Parathyroid adenoma (tissue), 2 donors: ENCODE data around the gene SRGAP2C.
"Not testable (repeated sequence)": the region's sequence is repeated elsewhere in the genome, so short reads cannot be mapped to it uniquely, and the experiment has no call there.

Experiments
- H2AFZ ChIP-seq: fragments of 300-600 bp; sonication (generic); one replicate; pipeline ENCODE4 v1.7.0; 2017; ENCODE audit warnings: antibody characterized with exemption, mild to moderate bottlenecking
- H3K27ac ChIP-seq: fragments of 300-600 bp; sonication (generic); one replicate; pipeline ENCODE4 v1.7.0; 2017
- H3K27me3 ChIP-seq: fragments of 300-600 bp; sonication (generic); one replicate; pipeline ENCODE4 v1.7.0; 2017; ENCODE audit warnings: low read length; ENCODE audit not compliant: control insufficient read depth, insufficient read depth
- H3K36me3 ChIP-seq: fragments of 300-600 bp; sonication (generic); one replicate; pipeline ENCODE4 v1.7.0; 2017; ENCODE audit warnings: low read length; ENCODE audit not compliant: control insufficient read depth, insufficient read depth
- H3K4me1 ChIP-seq: fragments of 300-600 bp; sonication (generic); one replicate; pipeline ENCODE4 v1.7.0; 2017; ENCODE audit warnings: control low read depth
- H3K4me2 ChIP-seq: fragments of 300-600 bp; sonication (generic); one replicate; pipeline ENCODE4 v1.7.0; 2017; ENCODE audit warnings: low read length
- H3K4me3 ChIP-seq: fragments of 300-600 bp; sonication (generic); one replicate; pipeline ENCODE4 v1.7.0; 2017; ENCODE audit warnings: low read depth, low read length
- H3K79me2 ChIP-seq: fragments of 300-600 bp; sonication (generic); one replicate; pipeline ENCODE4 v1.7.0; 2017; ENCODE audit warnings: control low read depth
- H3K9ac ChIP-seq: fragments of 300-600 bp; sonication (generic); one replicate; pipeline ENCODE4 v1.7.0; 2017; ENCODE audit warnings: mild to moderate bottlenecking
- H3K9me3 ChIP-seq: fragments of 300-600 bp; sonication (generic); one replicate; pipeline ENCODE4 v1.7.0; 2017; ENCODE audit warnings: low read length; ENCODE audit not compliant: control insufficient read depth
- donor health status: primary hyperparathyroidism.

SRGAP2C gene

DNA sequence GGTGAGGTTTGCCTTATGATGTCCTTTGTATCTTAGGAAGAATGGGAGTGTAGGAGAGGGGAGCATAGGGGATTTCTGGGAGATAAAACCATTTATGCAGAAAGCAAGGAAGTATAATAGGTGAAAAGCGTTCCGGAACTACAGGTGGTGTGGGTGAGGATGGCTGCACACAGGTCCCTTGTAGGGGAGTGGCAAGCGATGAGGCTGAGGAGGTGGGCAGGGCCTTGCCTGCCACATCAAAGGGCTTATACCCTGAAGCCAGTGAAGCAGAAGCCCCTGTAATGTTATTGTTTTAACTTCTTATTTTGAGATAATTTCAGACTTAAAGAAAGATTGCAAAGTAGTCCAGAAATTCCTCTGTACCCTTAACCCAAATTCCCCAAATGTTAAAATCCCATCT lies 159.6 kb downstream of the SRGAP2C start:
- H3K27ac ChIP-seq, H3K4me3 ChIP-seq, H3K79me2 ChIP-seq, H3K4me1 ChIP-seq, H2AFZ ChIP-seq, H3K9me3 ChIP-seq, H3K4me2 ChIP-seq, H3K36me3 ChIP-seq, H3K9ac ChIP-seq, H3K27me3 ChIP-seq: not testable (repeated sequence)

DNA sequence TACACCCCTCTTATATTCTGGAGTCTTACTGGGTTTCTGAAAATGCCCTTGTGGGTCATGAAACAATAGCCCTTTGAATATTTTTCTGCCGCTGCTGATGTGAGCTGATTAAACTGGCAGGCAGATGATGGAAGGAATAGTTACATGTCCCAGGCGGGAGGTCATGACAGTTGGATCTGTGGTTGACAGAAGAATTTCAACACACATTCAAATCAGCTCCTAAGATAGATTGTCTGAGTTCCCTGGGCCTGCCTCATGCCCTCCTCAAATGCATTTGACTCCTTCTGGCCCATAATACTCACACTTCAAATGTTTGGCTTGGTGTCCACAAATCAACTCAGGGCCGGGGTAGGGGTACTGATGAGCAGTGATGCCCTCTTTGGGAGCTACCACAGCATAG lies 161.9 kb downstream of the SRGAP2C start:
- not testable (repeated sequence) for H3K4me2 ChIP-seq, H3K9me3 ChIP-seq, H3K27ac ChIP-seq, H3K79me2 ChIP-seq, H3K4me1 ChIP-seq, H3K36me3 ChIP-seq, H2AFZ ChIP-seq, H3K9ac ChIP-seq, H3K27me3 ChIP-seq, H3K4me3 ChIP-seq

DNA sequence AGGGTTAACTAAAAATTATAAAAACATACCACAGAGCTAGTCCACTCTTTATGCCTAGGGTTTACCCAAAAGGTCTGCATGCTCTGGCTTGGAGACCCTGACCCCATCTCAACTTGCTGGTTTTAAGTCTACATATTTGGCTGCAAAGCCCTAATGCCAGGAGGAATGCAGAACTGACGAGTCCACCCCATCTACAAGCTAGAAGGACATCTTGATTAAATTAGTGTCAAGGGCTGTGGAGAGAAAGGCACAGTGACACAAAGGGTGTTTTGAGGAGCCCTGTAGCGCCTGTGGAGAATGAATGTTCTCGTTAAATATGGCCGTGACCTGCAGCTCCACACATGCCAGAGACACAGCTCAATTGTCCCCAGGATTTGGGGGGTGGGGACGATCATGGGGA lies 162.7 kb downstream of the SRGAP2C start:
- H3K79me2 ChIP-seq, H3K27ac ChIP-seq, H3K27me3 ChIP-seq, H3K4me2 ChIP-seq, H3K9me3 ChIP-seq, H2AFZ ChIP-seq, H3K4me1 ChIP-seq, H3K36me3 ChIP-seq, H3K9ac ChIP-seq, H3K4me3 ChIP-seq: not testable (repeated sequence)

DNA sequence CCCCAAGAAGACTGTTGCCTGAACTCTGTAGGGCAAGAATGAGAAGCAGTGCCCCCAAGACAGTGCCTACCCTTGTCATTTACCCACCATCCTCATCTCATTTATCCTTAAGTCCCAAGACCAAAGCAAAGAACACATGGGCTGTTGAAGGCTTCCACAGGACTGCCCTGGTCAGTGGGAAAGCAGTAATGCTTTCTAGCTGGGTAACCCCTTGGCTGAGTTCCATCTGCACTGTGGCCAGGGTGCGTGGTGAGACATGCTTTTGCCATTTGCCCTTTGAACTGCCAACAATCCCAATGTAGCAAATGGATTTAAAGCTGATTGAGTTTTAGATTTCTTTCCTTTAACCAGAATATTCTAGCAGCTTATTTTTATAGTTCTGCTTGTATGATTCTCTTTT lies 163.3 kb downstream of the SRGAP2C start:
- H2AFZ ChIP-seq, H3K79me2 ChIP-seq, H3K36me3 ChIP-seq, H3K27ac ChIP-seq, H3K4me1 ChIP-seq, H3K27me3 ChIP-seq, H3K4me3 ChIP-seq, H3K9ac ChIP-seq, H3K4me2 ChIP-seq, H3K9me3 ChIP-seq: not testable (repeated sequence)

DNA sequence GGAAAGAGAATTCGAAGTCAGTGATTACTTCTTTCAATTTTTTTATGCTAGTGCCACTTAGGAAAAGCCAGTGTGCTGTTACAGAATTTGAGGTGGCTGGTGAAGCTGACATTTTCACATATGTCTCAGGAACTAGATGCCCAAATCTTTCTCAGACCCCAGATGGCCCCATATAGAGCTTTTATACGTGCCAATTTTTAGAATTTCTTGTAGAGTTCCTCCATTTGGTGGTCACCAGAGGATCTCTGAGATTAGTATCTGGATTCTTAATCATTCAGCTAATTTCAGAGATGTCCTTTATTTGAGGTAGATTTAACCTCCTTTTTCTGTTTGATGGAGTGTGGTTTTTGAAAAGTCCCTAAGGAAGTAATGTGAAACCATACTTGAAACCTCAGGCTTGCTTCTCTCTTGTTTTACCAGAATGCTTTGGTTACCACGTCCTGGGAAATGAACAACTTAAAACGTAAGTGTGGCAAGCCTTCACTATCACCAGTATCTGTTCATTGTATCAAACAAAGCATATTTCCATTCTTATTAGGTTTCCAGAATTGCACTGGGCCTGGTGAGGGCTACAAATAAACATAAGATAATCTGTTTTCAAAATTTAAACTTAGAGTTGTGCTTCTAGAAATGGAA lies 164.7 kb downstream of the SRGAP2C start:
- not testable (repeated sequence) for H3K4me3 ChIP-seq, H3K4me1 ChIP-seq, H3K36me3 ChIP-seq, H3K9ac ChIP-seq, H3K9me3 ChIP-seq, H3K27ac ChIP-seq, H3K4me2 ChIP-seq, H2AFZ ChIP-seq, H3K79me2 ChIP-seq, H3K27me3 ChIP-seq

DNA sequence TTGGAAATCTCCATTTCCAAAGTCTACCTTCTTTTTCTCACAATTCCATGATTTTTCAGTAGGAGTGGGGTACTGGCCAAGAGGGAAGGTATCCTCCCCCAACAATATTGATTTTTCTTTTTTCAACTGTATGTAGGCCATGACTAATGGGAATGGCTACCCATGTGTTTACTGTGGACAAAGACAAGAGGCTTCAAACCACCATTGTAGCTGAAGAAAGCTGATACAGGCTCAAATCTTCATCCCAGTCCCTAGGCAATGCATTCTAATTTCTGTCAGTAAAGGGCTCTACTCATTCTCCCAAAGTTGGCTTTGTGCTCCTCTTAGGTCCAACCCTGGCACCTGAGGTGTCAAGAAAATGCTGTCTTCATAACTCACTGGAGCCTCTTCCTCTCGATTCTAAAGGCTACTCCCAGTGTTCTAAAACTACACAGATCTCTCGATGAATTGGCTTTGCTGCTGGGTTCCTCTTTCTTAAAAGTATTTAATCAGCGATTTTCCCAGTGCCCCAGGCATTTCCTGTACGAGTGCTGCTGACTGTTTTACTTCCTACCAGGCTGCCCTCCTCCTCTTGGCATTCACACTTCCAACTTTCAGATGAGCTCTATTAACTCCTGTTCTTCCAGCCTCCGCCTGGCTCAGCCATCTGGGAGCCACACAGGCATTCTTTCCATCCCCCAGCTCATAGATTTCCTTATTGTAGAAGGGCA lies 171.1 kb downstream of the SRGAP2C start:
- H2AFZ ChIP-seq, H3K27me3 ChIP-seq, H3K36me3 ChIP-seq, H3K9me3 ChIP-seq, H3K79me2 ChIP-seq, H3K4me3 ChIP-seq, H3K27ac ChIP-seq, H3K9ac ChIP-seq, H3K4me1 ChIP-seq, H3K4me2 ChIP-seq: not testable (repeated sequence)

DNA sequence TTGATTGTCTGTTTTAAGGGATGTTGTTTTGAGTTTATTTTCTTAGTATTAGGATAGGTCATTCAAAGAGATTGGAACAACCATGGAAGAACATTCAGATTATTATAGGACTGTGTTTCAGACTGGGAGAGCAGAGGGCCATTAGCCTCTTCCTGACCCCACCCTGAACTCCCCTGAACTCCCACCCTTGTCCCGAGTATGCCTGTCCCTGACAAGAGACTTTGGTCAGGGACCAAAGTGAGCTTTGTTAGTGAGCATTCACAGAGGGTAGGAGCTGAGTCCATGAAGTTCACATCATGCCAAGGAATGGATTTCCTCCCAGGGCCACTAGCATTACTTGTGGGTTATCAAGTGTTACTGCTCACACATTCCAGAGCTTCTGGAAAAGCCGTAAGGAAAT lies 172.0 kb downstream of the SRGAP2C start:
- not testable (repeated sequence) for H3K9ac ChIP-seq, H3K4me3 ChIP-seq, H3K9me3 ChIP-seq, H3K36me3 ChIP-seq, H3K4me2 ChIP-seq, H3K79me2 ChIP-seq, H2AFZ ChIP-seq, H3K27ac ChIP-seq, H3K27me3 ChIP-seq, H3K4me1 ChIP-seq

DNA sequence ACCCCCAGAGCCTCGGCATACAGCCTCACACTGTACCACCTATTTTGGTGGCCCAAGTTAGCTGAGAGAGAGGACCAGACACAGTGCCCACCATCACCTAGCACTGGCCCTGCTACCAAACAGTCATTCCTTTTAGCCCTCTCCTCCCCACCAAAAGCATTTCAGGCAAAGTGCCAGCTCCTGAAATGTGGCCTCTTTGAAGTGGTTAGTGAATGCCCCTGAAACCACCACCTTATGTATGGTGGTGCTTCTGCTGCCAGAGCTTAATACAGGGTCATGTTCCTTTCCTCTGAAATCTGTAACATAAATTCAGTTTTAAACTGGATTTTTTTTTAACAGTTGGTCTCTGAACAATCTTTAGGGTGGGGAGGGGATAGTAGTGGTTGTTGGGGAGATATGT lies 175.8 kb downstream of the SRGAP2C start:
- H3K36me3 ChIP-seq, H3K4me2 ChIP-seq, H2AFZ ChIP-seq, H3K9me3 ChIP-seq, H3K4me1 ChIP-seq, H3K27me3 ChIP-seq, H3K79me2 ChIP-seq, H3K9ac ChIP-seq, H3K27ac ChIP-seq, H3K4me3 ChIP-seq: not testable (repeated sequence)

DNA sequence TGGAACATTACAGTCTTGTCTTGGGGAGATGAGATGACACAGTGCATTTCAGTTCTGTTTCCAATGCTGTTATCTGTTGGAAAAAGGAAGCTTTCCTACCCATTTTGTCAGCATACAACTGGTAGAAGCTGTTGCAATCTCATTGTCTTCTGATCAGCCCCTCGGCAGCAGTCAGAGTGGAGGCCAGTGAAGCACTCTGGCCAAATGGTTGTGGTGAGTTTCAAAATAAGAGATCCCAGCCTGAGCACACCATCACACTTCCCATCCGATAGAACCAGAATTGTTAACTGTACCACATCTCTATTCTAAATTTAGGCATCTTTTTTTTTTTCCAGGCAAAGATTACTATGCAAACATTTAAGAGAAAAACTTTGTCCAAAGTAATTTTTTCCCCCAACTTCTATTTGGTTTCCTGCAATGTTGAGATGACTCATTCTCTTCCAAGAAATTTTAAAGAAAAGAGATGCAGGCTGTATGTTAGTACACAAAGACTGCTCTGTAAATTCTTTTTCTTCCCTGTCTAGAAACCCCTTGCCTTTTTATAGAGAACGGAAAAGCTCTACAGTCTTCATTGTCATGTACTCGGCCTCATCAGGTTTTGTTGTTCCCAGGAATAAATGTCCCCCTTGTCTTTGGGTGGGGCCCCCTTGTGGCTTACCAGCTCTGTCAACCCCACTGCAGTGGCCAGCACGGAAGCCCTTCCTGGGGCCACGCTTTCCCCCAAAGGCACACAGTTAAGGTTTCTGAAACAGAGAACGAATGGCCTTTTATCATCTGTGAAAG lies 176.9 kb downstream of the SRGAP2C start:
- not testable (repeated sequence) for H3K79me2 ChIP-seq, H3K9ac ChIP-seq, H3K4me1 ChIP-seq, H3K4me3 ChIP-seq, H3K4me2 ChIP-seq, H3K9me3 ChIP-seq, H3K27me3 ChIP-seq, H2AFZ ChIP-seq, H3K36me3 ChIP-seq, H3K27ac ChIP-seq

DNA sequence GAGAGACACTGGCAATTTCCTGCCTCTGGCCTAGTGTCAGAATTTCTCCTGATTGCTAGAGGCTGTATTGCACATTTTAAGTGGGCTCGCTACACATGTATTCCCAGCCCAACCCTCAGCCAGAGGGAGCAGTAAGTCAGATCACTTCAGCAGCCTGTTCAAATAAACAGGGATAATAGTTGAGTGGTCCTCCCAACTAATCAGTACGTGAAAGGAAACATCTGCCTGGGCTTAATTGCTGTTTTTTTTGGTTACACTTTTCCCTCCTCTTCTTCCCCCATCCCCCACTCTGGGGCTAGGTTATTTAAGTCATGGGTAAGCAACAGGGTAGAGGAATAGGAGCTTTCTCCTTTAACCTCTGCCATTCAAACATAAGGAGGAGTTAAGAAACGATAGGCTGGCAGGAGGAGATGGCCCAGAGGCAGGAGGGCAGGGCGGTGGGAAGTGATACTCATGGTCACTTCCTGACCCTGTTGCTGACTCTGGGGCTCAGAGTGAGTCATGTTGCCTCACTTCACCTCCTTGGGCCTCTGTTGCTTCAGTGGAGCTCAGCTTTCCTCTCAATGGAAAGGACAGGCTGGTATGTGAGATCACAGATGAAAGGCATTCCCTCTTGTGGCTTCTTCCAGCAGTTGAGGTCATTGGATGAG lies 177.6 kb downstream of the SRGAP2C start:
- not testable (repeated sequence) for H3K9ac ChIP-seq, H3K27ac ChIP-seq, H3K9me3 ChIP-seq, H3K4me3 ChIP-seq, H3K4me1 ChIP-seq, H3K27me3 ChIP-seq, H2AFZ ChIP-seq, H3K36me3 ChIP-seq, H3K79me2 ChIP-seq, H3K4me2 ChIP-seq
